Chondrocyte (in vitro differentiated cells): ENCODE measurements around the gene AOX1. TPM values are rescaled to one million over a fixed set of nuclear protein-coding genes. Genes with fewer than 3 reads are reported as not detected.

Experiments
- DNase-seq: peaks from one replicate; pipeline ENCODE4 v3.0.0; 2021; ENCODE audit warnings: mixed read lengths, low spot score
- H3K27ac Mint-ChIP-seq: one replicate; pipeline ENCODE4 v1.8.0; 2021; ENCODE audit warnings: mild to moderate bottlenecking, moderate library complexity, mixed read lengths; ENCODE audit not compliant: unreplicated experiment
- H3K27me3 Mint-ChIP-seq: 2 replicates; pipeline ENCODE4 v1.8.0; 2021; ENCODE audit warnings: low read depth, mixed read lengths
- H3K36me3 Mint-ChIP-seq: 2 replicates; pipeline ENCODE4 v1.8.0; 2021; ENCODE audit warnings: low read depth, mixed read lengths
- H3K4me1 Mint-ChIP-seq: 2 replicates; pipeline ENCODE4 v1.8.0; 2021; ENCODE audit warnings: low read depth, mild to moderate bottlenecking, mixed read lengths
- H3K4me3 Mint-ChIP-seq: one replicate; pipeline ENCODE4 v1.8.0; 2021; ENCODE audit warnings: mild to moderate bottlenecking, moderate library complexity, mixed read lengths; ENCODE audit not compliant: unreplicated experiment
- H3K9me3 Mint-ChIP-seq: 2 replicates; pipeline ENCODE4 v1.8.0; 2021; ENCODE audit warnings: low read depth, mixed read lengths
- total RNA-seq: library from RNA; stranded (reverse); gene quantifications from 3 replicates; pipeline ENCODE4 v1.2.1, GENCODE V29; 2021
- TF ChIP-seq, protein P1 (sequence below): fragments of 200-600 bp; sonication (generic); IDR thresholded peaks from 2 replicates; pipeline ENCODE4 v1.5.0; 2021; ENCODE audit warnings: antibody characterized with exemption, mild to moderate bottlenecking, moderate library complexity

AOX1 gene
- total RNA-seq, 1 donor from 2014 or later: 1.7 TPM

DNA sequence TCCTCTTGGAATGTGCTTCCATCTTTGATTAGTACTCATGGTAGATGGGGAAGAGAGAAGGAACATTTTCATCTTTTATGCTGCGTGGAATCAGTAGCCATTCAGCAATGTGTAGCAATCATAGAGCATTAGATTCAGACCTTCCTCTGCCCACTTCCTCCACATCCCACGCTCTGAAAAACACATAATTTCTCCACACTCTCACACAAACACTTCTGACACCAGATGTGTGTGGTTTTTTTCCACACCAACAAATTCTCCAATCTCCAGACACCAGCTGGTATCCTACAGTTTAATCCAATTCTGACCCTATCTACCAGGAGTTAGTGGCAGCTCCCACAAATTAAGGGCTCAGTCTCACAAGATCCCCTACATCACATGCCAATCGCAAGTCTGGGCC lies 103.3 kb downstream of the AOX1 start:
- no peak overlapping the region for H3K4me3 Mint-ChIP-seq
- TF ChIP-seq, protein P1, sequence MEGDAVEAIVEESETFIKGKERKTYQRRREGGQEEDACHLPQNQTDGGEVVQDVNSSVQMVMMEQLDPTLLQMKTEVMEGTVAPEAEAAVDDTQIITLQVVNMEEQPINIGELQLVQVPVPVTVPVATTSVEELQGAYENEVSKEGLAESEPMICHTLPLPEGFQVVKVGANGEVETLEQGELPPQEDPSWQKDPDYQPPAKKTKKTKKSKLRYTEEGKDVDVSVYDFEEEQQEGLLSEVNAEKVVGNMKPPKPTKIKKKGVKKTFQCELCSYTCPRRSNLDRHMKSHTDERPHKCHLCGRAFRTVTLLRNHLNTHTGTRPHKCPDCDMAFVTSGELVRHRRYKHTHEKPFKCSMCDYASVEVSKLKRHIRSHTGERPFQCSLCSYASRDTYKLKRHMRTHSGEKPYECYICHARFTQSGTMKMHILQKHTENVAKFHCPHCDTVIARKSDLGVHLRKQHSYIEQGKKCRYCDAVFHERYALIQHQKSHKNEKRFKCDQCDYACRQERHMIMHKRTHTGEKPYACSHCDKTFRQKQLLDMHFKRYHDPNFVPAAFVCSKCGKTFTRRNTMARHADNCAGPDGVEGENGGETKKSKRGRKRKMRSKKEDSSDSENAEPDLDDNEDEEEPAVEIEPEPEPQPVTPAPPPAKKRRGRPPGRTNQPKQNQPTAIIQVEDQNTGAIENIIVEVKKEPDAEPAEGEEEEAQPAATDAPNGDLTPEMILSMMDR: no peak
- H3K4me1 Mint-ChIP-seq: peaks cover 2% of the 10 kb centered on the region
- H3K27ac Mint-ChIP-seq: no peak overlapping the region
- H3K36me3 Mint-ChIP-seq: no peaks in the 10 kb centered on the region
- H3K27me3 Mint-ChIP-seq: peaks cover 13% of the 10 kb centered on the region
- H3K9me3 Mint-ChIP-seq: no peaks in the 10 kb centered on the region
- no peak for DNase-seq

DNA sequence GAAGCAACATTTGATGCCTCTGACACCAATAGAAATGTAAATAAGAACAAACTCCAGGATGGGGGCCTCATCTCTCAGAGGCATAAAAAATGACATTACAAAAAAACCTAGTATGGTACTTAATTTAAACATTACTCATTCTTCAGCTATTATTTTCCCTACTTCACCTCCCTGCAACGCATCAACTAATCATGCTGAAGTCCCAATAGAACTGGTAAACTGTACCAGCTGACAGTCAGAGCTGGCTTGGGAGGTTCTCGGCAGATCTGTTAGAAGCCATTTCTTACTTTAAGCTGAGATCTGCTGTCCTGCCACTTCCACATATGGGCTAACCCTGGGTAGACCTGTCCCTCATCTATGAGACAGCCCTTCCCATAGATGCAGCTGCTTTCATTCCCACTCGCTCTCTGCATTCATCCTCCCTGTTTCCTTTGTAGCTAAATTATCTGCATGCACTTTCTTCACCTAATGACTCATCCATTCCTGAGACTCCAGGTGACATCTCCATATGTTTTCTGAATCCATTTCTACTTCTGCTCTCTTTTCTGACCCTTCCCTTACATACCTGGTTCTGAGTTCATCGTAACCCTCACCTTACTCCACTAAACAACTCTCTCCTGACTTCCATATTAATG lies 108.1 kb downstream of the AOX1 start:
- TF ChIP-seq, protein P1: no peak
- H3K9me3 Mint-ChIP-seq: no peaks in the 10 kb centered on the region
- H3K27me3 Mint-ChIP-seq: peaks cover 3% of the 10 kb centered on the region
- peaks cover 4% of the 10 kb centered on the region for H3K4me1 Mint-ChIP-seq
- no peak overlapping the region for H3K4me3 Mint-ChIP-seq
- no peak for DNase-seq
- H3K36me3 Mint-ChIP-seq: no peaks in the 10 kb centered on the region
- H3K27ac Mint-ChIP-seq: no peak overlapping the region

DNA sequence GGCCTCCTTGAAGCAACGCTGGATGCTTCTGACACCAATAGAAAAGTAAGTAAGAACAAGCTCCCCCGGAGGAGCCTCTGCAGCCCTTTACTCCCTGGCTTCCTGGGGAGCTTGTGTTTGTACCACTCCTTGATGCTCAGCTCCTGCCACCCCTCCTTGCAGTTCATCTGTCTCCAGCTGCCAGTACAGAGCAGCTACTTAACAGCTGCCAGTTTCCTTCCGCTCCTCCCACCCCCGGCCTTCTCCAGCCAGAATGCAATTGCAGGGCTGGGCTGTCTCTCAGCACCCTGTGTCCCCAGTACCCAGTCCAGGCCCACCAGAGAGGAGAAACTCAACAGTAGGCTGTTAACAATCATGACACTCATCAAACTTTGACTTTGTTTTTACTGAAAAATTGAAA lies 109.4 kb downstream of the AOX1 start:
- Mint-ChIP-seq H3K36me3 (no peaks in the 10 kb centered on the region), H3K4me1 (peaks cover 4% of the 10 kb centered on the region), H3K27ac (no peak overlapping the region), H3K9me3 (no peaks in the 10 kb centered on the region), H3K27me3 (peaks cover 4% of the 10 kb centered on the region), H3K4me3 (no peak overlapping the region)
- TF ChIP-seq, protein P1: no peak
- no peak for DNase-seq

DNA sequence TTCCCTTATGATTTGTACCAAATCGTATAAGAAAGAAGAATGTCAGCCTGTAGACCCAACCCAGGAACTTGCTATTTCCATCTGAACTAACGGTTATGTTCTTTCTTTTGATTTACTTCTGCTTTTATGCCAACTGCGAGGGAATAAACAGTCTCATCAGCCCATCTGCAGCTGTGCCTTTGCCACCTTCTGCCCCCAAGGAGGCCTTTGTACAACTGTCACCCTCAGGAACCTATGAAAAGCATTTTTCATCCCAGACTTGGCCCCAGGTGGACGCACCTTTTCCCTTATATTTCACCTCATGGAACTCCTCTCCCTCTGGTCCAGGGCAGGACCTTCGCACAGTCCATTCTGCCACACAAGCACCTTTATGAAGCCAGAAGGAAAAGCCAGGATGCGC lies 109.8 kb downstream of the AOX1 start:
- Mint-ChIP-seq H3K4me1 (peaks cover 4% of the 10 kb centered on the region), H3K9me3 (no peaks in the 10 kb centered on the region), H3K36me3 (no peaks in the 10 kb centered on the region), H3K4me3 (no peak overlapping the region), H3K27ac (no peak overlapping the region), H3K27me3 (peaks cover 1% of the 10 kb centered on the region)
- TF ChIP-seq, protein P1: no peak
- no peak for DNase-seq

DNA sequence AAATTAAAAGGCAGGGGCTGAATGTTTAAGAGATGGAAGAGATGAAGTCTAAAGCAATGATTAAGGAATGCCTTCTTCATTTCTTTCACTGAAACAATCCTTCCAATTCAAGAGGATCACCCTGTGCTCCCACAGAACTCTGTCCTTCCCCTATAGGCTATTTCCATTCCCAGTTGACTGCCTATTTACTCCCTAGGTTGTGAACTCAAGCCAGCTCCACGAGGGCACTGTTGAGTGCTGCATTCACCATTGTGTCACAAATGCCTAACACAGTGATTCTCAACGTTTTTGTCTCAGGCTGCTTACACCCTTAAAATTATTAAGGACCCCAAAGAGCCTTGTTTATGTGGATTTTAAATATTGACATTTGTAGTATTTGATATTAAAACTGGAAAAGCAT lies 112.4 kb downstream of the AOX1 start:
- TF ChIP-seq, protein P1: no peak
- Mint-ChIP-seq H3K27ac (no peak overlapping the region), H3K4me1 (peaks cover 4% of the 10 kb centered on the region), H3K9me3 (no peaks in the 10 kb centered on the region), H3K4me3 (no peak overlapping the region), H3K27me3 (peaks cover 1% of the 10 kb centered on the region), H3K36me3 (no peaks in the 10 kb centered on the region)
- no peak for DNase-seq
